Right lobe of liver (tissue), 6 donors: ENCODE data around the gene MYO5B. TPM values are rescaled to one million over a fixed set of nuclear protein-coding genes. Genes with fewer than 3 reads are reported as not detected.
A peak's percentile ranks its signal among the peaks of the same experiment; 100 is the strongest.

Experiments used
- ATAC-seq, 4 donors: fragments of 200-7000 bp; cut with Tn5 transposase; one replicate each; pipeline ENCODE4 v1.9.1; 2020; ENCODE audit warnings: mild to moderate bottlenecking in 4 of 4, moderate library complexity in 4 of 4
- DNase-seq, 3 donors: peaks; one replicate each; pipeline ENCODE4 v3.0.0-alpha.2; 2020
- H3K27ac ChIP-seq, 3 donors: fragments of 200-600 bp; one replicate each; pipeline ENCODE4 v1.8.0; 2022
- H3K27me3 ChIP-seq, 2 donors: fragments of 200-600 bp; one replicate each; pipeline ENCODE4 v1.8.0; 2022
- H3K36me3 ChIP-seq, 4 donors: fragments of 200-600 bp; sonication (generic) in 1 of 4; one replicate each; pipeline versions ENCODE4 v1.5.1 to v1.8.0; 2017 to 2022; ENCODE audit warnings: control low read depth in 1 of 4
- H3K4me1 ChIP-seq, 4 donors: fragments of 200-600 bp; sonication (generic) in 1 of 4; one replicate each; pipeline versions ENCODE4 v1.5.1 to v1.8.0; 2017 to 2022; ENCODE audit warnings: control low read depth in 1 of 4
- H3K4me3 ChIP-seq, 3 donors: fragments of 200-600 bp; one replicate each; pipeline ENCODE4 v1.8.0; 2022
- H3K9me3 ChIP-seq, 4 donors: fragments of 200-600 bp; sonication (generic) in 1 of 4; one replicate each; pipeline versions ENCODE4 v1.5.1 to v1.8.0; 2017 to 2022; ENCODE audit warnings: control low read depth in 1 of 4
- POLR2A ChIP-seq: fragments of 450-650 bp; IDR thresholded peaks from one replicate; pipeline ENCODE4 v1.6.1; 2017; ENCODE audit warnings: antibody characterized with exemption, mild to moderate bottlenecking
- WGBS: methylation state at CpG from one replicate; pipeline ENCODE4 v1.1.6; 2018; ENCODE audit warnings: low coverage, low lambda C conversion rate; ENCODE audit not compliant: insufficient coverage; ENCODE audit errors: missing lambda C conversion rate; 5-methylcytosine and 5-hydroxymethylcytosine counted together
- intact Hi-C, 2 donors: fragments of 100-400 bp; cut with DNase I; formaldehyde crosslinking; loops; one replicate each; pipeline versions ENCODE4 v1.11.2 to v1.14.1; 2022
- total RNA-seq, 6 experiments: library from RNA; depleted of rRNA in 2 of 6; stranded (reverse); fragments of >200 nt in 2 of 6; fragmentation: NEBNext Ultra II Directional in 3 of 6; extraction: Animal tissue kit (Norgen Biotek cat#: 25700) in 3 of 6; gene quantifications; one replicate each; pipeline versions ENCODE4 v1.1.0 to v1.2.4, GENCODE V29; 2016 to 2023
- TF ChIP-seq, protein P1 (sequence below), 4 donors: fragments of 200-600 bp in 3 of 4; fragments of 450-650 bp in 1 of 4; IDR thresholded peaks; one replicate each; pipeline versions ENCODE4 v1.5.1 to v1.8.0; 2016 to 2022; ENCODE audit warnings: antibody characterized with exemption in 4 of 4, mild to moderate bottlenecking in 2 of 4
- donor health status: DM: no; HTN: yes; CAD: no.
- donor health status: DM: no; HTN: no; CAD: no.
- donor health status: DM: no; HTN: no; CAD: no.
- donor health status: DM: no; HTN: yes; CAD: no.
- donor health status: DM: no; HTN: yes; CAD: no.

The MYO5B gene
- total RNA-seq, 6 experiments from 2014 or later, result 13.4 to 25.1 (median 16.6) TPM

- 85% methylated on average over 3 of the region's 3 CpGs for WGBS
- H3K27ac ChIP-seq, result no peak overlapping the region
- H3K36me3 ChIP-seq, result no peaks in the 10 kb centered on the region
- no peak for DNase-seq
- no peak for ATAC-seq
- no peaks in the 10 kb centered on the region for H3K9me3 ChIP-seq
- no peaks in the 10 kb centered on the region for H3K27me3 ChIP-seq
- H3K4me1 ChIP-seq, result peaks cover 0 to 15% (median 2%) of the 10 kb centered on the region in 4 donors
- no peak overlapping the region for H3K4me3 ChIP-seq
- intact Hi-C loops, result no loop called here
- no peak for TF ChIP-seq POLR2A
- TF ChIP-seq, protein P1, sequence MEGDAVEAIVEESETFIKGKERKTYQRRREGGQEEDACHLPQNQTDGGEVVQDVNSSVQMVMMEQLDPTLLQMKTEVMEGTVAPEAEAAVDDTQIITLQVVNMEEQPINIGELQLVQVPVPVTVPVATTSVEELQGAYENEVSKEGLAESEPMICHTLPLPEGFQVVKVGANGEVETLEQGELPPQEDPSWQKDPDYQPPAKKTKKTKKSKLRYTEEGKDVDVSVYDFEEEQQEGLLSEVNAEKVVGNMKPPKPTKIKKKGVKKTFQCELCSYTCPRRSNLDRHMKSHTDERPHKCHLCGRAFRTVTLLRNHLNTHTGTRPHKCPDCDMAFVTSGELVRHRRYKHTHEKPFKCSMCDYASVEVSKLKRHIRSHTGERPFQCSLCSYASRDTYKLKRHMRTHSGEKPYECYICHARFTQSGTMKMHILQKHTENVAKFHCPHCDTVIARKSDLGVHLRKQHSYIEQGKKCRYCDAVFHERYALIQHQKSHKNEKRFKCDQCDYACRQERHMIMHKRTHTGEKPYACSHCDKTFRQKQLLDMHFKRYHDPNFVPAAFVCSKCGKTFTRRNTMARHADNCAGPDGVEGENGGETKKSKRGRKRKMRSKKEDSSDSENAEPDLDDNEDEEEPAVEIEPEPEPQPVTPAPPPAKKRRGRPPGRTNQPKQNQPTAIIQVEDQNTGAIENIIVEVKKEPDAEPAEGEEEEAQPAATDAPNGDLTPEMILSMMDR (IDR thresholded peaks at IDR 0.05), result no peak
These were observed 218.9 kb downstream of the MYO5B start for GRCh38 chr18:49976001-49976400.

DNA sequence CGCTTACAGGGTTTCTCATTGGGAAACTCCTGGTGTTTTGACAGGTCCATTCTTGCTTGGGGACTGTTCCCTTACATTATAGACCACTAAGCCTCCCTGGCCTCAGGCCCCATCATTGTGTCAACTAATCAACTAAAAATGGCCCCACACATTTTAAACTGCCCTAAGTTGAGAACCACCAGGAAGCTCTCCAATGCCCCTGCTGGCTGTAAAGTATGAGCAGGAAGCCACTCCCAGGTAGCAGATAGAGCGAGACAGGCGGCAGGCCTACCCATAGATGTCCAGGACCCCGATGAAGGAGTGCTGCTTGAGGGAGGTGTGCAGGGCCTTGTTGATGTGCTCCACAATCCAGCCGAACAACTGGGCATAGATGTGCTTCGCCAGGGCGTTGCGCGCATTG is 220.9 kb downstream of the MYO5B start:
- H3K4me1 ChIP-seq, result peaks cover 0 to 18% (median 2%) of the 10 kb centered on the region in 4 donors
- H3K4me3 ChIP-seq, result no peak overlapping the region
- no peak for TF ChIP-seq POLR2A
- intact Hi-C loops, result no loop called here
- H3K27ac ChIP-seq, result no peak overlapping the region
- DNase-seq (no peak), ATAC-seq (no peak)
- H3K9me3 ChIP-seq, result no peaks in the 10 kb centered on the region
- H3K36me3 ChIP-seq, result no peaks in the 10 kb centered on the region
- H3K27me3 ChIP-seq, result no peaks in the 10 kb centered on the region
- 91% methylated on average over 7 of the region's 9 CpGs for WGBS

DNA sequence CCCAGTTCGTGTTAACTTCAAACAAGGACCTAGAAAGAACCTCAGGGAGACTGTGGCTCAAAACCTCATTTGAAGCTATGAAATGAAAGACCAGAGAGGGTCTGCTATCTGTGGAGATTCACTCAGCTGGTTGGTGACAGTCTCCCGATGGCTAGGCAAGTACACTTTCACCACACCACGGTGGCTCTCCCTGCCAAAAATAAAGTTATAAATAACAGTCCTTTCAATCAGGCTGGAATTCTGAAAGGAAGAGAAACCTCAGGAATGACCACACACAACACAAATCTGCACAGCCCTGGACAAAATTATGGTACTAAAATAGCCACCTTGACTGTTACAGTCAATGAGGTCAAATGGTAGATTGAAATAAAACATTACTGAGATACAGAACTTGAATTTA is 221.4 kb downstream of the MYO5B start:
- Histone ChIP-seq H3K4me3 (no peak overlapping the region), H3K9me3 (no peaks in the 10 kb centered on the region), H3K4me1 (peaks cover 0 to 23% (median 2%) of the 10 kb centered on the region in 4 donors), H3K27me3 (no peaks in the 10 kb centered on the region), H3K27ac (no peak overlapping the region), H3K36me3 (no peaks in the 10 kb centered on the region)
- DNase-seq (no peak), ATAC-seq (no peak)
- 88% methylated on average over 2 of the region's 3 CpGs for WGBS
- TF ChIP-seq, protein P1 (IDR thresholded peaks at IDR 0.05), result no peak
- TF ChIP-seq POLR2A, result no peak
- intact Hi-C loops, result no loop called here

GRCh38 chr18:49972535-49972934 is 222.4 kb downstream of the MYO5B start:
- WGBS, result 47% methylated on average over 3 of the region's 3 CpGs
- intact Hi-C loops, result no loop called here
- Histone ChIP-seq H3K36me3 (no peaks in the 10 kb centered on the region), H3K27me3 (no peaks in the 10 kb centered on the region), H3K27ac (peak overlapping the region in 2 of 3 donors; percentile 32 to 34), H3K4me1 (peaks cover 0 to 34% (median 4%) of the 10 kb centered on the region in 4 donors), H3K4me3 (no peak overlapping the region), H3K9me3 (no peaks in the 10 kb centered on the region)
- TF ChIP-seq, protein P1 (IDR thresholded peaks at IDR 0.05), result no peak
- TF ChIP-seq POLR2A, result no peak
- no peak for DNase-seq
- ATAC-seq, result peak; percentile 80 to 88 (median 84)

GRCh38 chr18:49971462-49971861 is 223.5 kb downstream of the MYO5B start:
- TF ChIP-seq, protein P1 (IDR thresholded peaks at IDR 0.05), result no peak
- TF ChIP-seq POLR2A, result no peak
- H3K4me1 ChIP-seq, result peaks cover 0 to 41% (median 5%) of the 10 kb centered on the region in 4 donors
- WGBS, result 100% methylated on average over 1 of the region's 1 CpG
- peak overlapping the region in 1 of 3 donors; percentile 34 for H3K27ac ChIP-seq
- no peak overlapping the region for H3K4me3 ChIP-seq
- no peak for DNase-seq
- intact Hi-C loops, result no loop called here
- H3K27me3 ChIP-seq, result no peaks in the 10 kb centered on the region
- H3K36me3 ChIP-seq, result no peaks in the 10 kb centered on the region
- H3K9me3 ChIP-seq, result no peaks in the 10 kb centered on the region
- ATAC-seq, result no peak
